ENCODE results near the gene C5orf15.

C5orf15 gene

GRCh38 chr5:133919148-133920136 lies 49.0 kb downstream of the C5orf15 start:
- H3K4me3 ChIP-seq (ENCODE audit: low read length): no peak overlapping the region
- DNase-seq (ENCODE audit: low read depth): no peak
- TF ChIP-seq CTCF (conservative IDR thresholded peaks at IDR 0.05; ENCODE audit: low read length): no peak

GRCh38 chr5:133918731-133919130 lies 49.7 kb downstream of the C5orf15 start:
- no peak for TF ChIP-seq CTCF (conservative IDR thresholded peaks at IDR 0.05; ENCODE audit: low read length)

GRCh38 chr5:133918316-133918715 lies 50.1 kb downstream of the C5orf15 start:
- no peak overlapping the region for H3K4me3 ChIP-seq (ENCODE audit: low read length)
- no peak for TF ChIP-seq CTCF (conservative IDR thresholded peaks at IDR 0.05; ENCODE audit: low read length)
- DNase-seq (ENCODE audit: low read depth): no peak

More at GRCh38 chr5:133918731-133919130, 49.7 kb downstream of the C5orf15 start:
- DNase-seq (ENCODE audit: low read depth): no peak
- no peak overlapping the region for H3K4me3 ChIP-seq (ENCODE audit: low read length)

- no peak overlapping the region for H3K4me3 ChIP-seq (ENCODE audit: low read length)
- no peak for DNase-seq (ENCODE audit: low read depth)
- no peak for TF ChIP-seq CTCF (conservative IDR thresholded peaks at IDR 0.05; ENCODE audit: low read length)
These were observed 50.6 kb downstream of the C5orf15 start for GRCh38 chr5:133917785-133918184.

GRCh38 chr5:133916914-133917313 lies 51.5 kb downstream of the C5orf15 start:
- DNase-seq (ENCODE audit: low read depth): no peak
- no peak for TF ChIP-seq CTCF (conservative IDR thresholded peaks at IDR 0.05; ENCODE audit: low read length)
- no peak overlapping the region for H3K4me3 ChIP-seq (ENCODE audit: low read length)

GRCh38 chr5:133916479-133916878 lies 51.9 kb downstream of the C5orf15 start:
- no peak overlapping the region for H3K4me3 ChIP-seq (ENCODE audit: low read length)
- TF ChIP-seq CTCF (conservative IDR thresholded peaks at IDR 0.05; ENCODE audit: low read length): no peak
- DNase-seq (ENCODE audit: low read depth): no peak

GRCh38 chr5:133914434-133914833 lies 54.0 kb downstream of the C5orf15 start:
- H3K4me3 ChIP-seq (ENCODE audit: low read length): no peak overlapping the region
- TF ChIP-seq CTCF (conservative IDR thresholded peaks at IDR 0.05; ENCODE audit: low read length): no peak
- DNase-seq (ENCODE audit: low read depth): no peak

All from AG10803 (cell line).